ENCODE data around the gene LIPJ. TPM values are rescaled to one million over a fixed set of nuclear protein-coding genes. Genes with fewer than 3 reads are reported as not detected.

Gene LIPJ
- total RNA-seq, 3 donors from 2014 or later (not counting 1 experiment from before 2014, with no cell fraction given): 0.09 TPM; not detected in 2

DNA sequence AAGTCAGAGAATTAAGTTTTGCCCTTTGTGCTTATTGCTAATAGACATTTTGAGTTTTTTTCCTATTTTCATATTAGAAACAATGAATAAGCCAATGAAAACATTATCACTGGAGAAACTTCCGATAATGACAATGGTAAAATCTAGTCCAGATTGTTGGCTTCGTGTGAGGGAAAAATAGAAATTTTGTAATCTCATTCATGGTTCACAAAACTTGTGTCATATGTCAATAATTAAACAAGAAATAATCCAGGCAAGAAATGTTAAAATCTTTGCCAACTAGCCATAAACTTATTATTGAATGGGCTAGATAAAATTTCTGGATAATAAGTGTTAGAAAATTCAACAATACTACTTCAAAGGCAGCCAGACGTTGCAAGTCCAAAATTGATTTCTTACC lies 40.1 kb upstream of the LIPJ start:
- H3K4me3 Mint-ChIP-seq: no peak overlapping the region
- Histone ChIP-seq H3K27me3 (ENCODE audit: control insufficient read depth, insufficient read depth, low read length) (no peaks in the 10 kb centered on the region), H3K36me3 (ENCODE audit: control insufficient read depth, insufficient read depth, low read length) (no peaks in the 10 kb centered on the region), H3K4me1 (ENCODE audit: control insufficient read depth, insufficient read depth, low read length) (no peaks in the 10 kb centered on the region), H3K27ac (ENCODE audit: low read length) (no peak overlapping the region), H3K4me3 (ENCODE audit: low read length) (no peak overlapping the region), H3K9me3 (ENCODE audit: control insufficient read depth, insufficient read depth, low read length) (no peaks in the 10 kb centered on the region)
- ATAC-seq (no peak), DNase-seq (no peak)
- H3K4me1 Mint-ChIP-seq: no peaks in the 10 kb centered on the region
- H3K27ac Mint-ChIP-seq: no peak overlapping the region
- TF ChIP-seq, protein P1, sequence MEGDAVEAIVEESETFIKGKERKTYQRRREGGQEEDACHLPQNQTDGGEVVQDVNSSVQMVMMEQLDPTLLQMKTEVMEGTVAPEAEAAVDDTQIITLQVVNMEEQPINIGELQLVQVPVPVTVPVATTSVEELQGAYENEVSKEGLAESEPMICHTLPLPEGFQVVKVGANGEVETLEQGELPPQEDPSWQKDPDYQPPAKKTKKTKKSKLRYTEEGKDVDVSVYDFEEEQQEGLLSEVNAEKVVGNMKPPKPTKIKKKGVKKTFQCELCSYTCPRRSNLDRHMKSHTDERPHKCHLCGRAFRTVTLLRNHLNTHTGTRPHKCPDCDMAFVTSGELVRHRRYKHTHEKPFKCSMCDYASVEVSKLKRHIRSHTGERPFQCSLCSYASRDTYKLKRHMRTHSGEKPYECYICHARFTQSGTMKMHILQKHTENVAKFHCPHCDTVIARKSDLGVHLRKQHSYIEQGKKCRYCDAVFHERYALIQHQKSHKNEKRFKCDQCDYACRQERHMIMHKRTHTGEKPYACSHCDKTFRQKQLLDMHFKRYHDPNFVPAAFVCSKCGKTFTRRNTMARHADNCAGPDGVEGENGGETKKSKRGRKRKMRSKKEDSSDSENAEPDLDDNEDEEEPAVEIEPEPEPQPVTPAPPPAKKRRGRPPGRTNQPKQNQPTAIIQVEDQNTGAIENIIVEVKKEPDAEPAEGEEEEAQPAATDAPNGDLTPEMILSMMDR (IDR thresholded peaks at IDR 0.05): no peak
- H3K27me3 Mint-ChIP-seq (ENCODE audit: low read depth in 2 of 2): no peaks in the 10 kb centered on the region
- WGBS (ENCODE audit: insufficient coverage): no CpG with 5 or more reads among the region's 3 CpGs
- intact Hi-C loops (cut with micrococcal nuclease): no loop called here
- no peaks in the 10 kb centered on the region for H3K9me3 Mint-ChIP-seq
- no peaks in the 10 kb centered on the region for H3K36me3 Mint-ChIP-seq

DNA sequence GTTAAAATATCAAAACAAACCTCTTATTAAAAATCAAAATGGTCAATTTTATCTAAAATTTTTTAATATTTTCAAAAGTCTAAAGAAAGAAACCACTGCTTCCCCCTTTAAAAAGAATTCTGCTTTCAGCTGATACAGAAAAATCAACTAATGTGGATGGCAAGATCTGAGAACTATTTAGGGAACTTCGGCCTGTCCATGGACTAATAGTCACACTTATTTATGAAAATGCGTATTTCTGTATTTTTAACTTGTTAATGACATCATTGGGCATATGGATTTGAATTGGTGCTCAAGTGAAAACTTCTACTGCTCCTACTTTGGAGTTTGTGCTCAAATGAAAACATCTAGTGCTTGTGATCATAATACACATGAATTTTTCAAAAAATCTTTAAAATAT lies 35.3 kb upstream of the LIPJ start:
- no peaks in the 10 kb centered on the region for H3K9me3 Mint-ChIP-seq
- no peak for ATAC-seq
- H3K36me3 Mint-ChIP-seq: no peaks in the 10 kb centered on the region
- no peak overlapping the region for H3K27ac ChIP-seq (ENCODE audit: low read length)
- DNase-seq: no peak
- H3K4me1 ChIP-seq (ENCODE audit: control insufficient read depth, insufficient read depth, low read length): no peaks in the 10 kb centered on the region
- no peak overlapping the region for H3K4me3 ChIP-seq (ENCODE audit: low read length)
- no peaks in the 10 kb centered on the region for H3K27me3 Mint-ChIP-seq (ENCODE audit: low read depth in 2 of 2)
- 93% methylated on average over 2 of the region's 2 CpGs for WGBS (ENCODE audit: insufficient coverage)
- no peak overlapping the region for H3K27ac Mint-ChIP-seq
- no peaks in the 10 kb centered on the region for H3K4me1 Mint-ChIP-seq
- H3K4me3 Mint-ChIP-seq: no peak overlapping the region
- intact Hi-C loops (cut with micrococcal nuclease): loop anchor here (5.0 to 10.0 kb wide), 2 partner anchors 894 to 1016 kb away; partner anchors contain the start of gene PAPSS2
- TF ChIP-seq, protein P1 (IDR thresholded peaks at IDR 0.05): no peak
- H3K9me3 ChIP-seq (ENCODE audit: control insufficient read depth, insufficient read depth, low read length): no peaks in the 10 kb centered on the region
- no peaks in the 10 kb centered on the region for H3K36me3 ChIP-seq (ENCODE audit: control insufficient read depth, insufficient read depth, low read length)
- H3K27me3 ChIP-seq (ENCODE audit: control insufficient read depth, insufficient read depth, low read length): no peaks in the 10 kb centered on the region

DNA sequence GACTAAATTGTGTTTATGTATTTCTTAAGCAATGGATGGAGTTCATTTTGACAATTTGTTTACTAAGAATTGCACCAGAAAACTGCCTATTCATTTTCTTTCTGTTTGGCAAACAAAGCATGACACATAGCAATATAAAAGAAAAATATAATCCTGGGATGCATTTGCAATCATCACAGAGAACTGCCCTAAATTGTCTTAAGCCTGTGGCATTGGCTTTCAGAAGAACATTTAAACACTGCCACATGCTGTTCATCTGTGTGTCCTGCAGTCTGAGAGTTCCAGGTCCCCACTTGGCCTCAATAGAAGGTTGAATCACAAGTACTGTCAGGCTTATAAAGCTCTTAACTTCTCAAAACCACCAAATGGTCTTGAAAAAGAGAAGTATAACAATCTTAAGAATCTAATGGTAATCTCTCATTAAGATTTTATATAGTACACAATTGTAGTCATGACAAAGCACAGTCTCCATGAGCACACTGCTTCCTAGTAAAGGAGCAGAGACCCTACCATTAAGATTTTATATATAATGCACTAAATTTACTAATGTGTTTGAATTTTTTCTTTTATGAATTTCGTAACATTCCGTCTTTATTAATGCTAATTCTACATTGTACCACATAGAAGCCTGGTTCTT lies 33.3 kb upstream of the LIPJ start:
- no CpG with 5 or more reads among the region's 2 CpGs for WGBS (ENCODE audit: insufficient coverage)
- no peaks in the 10 kb centered on the region for H3K36me3 Mint-ChIP-seq
- Histone ChIP-seq H3K36me3 (ENCODE audit: control insufficient read depth, insufficient read depth, low read length) (no peaks in the 10 kb centered on the region), H3K27me3 (ENCODE audit: control insufficient read depth, insufficient read depth, low read length) (no peaks in the 10 kb centered on the region), H3K4me3 (ENCODE audit: low read length) (no peak overlapping the region), H3K4me1 (ENCODE audit: control insufficient read depth, insufficient read depth, low read length) (no peaks in the 10 kb centered on the region), H3K9me3 (ENCODE audit: control insufficient read depth, insufficient read depth, low read length) (no peaks in the 10 kb centered on the region), H3K27ac (ENCODE audit: low read length) (no peak overlapping the region)
- DNase-seq (peak in 1 of 2 donors; percentile 76), ATAC-seq (peak; percentile 60 to 75 (median 74))
- H3K4me1 Mint-ChIP-seq: no peaks in the 10 kb centered on the region
- intact Hi-C loops (cut with micrococcal nuclease): loop anchor here (1.0 to 10.0 kb wide), 3 partner anchors 703 to 1018 kb away; partner anchors contain the start of gene PAPSS2
- no peaks in the 10 kb centered on the region for H3K9me3 Mint-ChIP-seq
- TF ChIP-seq, protein P1 (IDR thresholded peaks at IDR 0.05): peak; percentile 42
- no peaks in the 10 kb centered on the region for H3K27me3 Mint-ChIP-seq (ENCODE audit: low read depth in 2 of 2)
- no peak overlapping the region for H3K27ac Mint-ChIP-seq
- H3K4me3 Mint-ChIP-seq: no peak overlapping the region
